GM18502 (cell line): ENCODE measurements around the gene PRCC.

ENCODE experiments used
- ATAC-seq: cut with Tn5 transposase; IDR thresholded peaks from one replicate; pipeline ENCODE4 v1.9.1; 2021; ENCODE audit warnings: mild to moderate bottlenecking; ENCODE audit not compliant: unreplicated experiment, poor library complexity

Gene PRCC

DNA sequence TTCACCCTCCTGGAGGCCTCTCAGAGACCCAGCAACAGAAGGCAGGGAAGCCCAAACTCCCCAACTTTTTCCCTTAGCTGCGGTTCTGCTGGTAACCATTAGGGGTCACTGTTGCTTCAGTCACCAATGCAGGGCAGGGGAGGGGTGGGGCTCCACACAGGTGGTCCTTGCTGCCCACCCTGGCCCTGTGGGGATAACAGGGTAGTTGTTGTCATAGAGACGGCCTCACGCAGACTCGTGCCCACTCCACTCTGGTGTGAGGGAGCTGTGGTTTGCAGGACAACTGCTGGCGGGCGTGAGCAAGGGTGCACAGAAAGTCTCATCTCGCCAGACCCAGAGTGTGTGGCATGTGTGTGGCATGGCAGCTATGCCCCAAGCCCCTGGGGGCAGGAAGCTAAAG, 71.6 kb downstream of the PRCC start:
- ATAC-seq, result no peak

DNA sequence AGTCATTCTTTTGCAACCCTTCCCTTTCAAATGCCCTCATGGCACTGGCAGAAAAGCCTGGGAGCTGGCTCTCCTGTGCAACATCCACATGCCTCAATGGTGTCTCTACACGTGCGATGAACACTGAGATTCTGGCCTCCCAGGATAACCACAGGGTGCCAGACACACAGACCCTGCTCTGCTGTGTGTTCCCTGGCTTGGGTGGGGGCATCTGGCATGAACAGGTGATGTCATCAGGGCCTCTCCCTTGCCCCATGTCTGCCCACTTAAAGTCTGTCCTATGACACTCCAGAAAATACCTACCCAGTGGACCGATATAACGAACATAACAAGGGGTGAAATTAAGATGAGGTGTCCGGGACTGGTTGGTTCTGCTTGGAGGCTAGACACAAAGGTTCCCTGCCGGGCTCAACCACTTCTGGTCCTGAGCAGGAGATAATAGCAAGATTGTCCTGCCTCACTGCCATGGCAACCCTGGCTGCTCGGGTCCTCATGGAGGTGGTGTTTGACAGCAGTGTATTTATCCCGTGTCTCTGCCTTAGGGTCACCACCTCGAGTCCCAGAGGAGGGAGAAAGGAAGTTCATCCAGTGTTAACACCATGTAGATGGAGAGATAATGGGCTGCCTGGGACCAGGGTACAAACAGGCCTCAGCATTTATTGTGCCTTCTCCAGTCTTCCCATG, 72.2 kb downstream of the PRCC start:
- no peak for ATAC-seq

GRCh38 chr1:156840186-156840897, 73.0 kb downstream of the PRCC start:
- ATAC-seq, result no peak

DNA sequence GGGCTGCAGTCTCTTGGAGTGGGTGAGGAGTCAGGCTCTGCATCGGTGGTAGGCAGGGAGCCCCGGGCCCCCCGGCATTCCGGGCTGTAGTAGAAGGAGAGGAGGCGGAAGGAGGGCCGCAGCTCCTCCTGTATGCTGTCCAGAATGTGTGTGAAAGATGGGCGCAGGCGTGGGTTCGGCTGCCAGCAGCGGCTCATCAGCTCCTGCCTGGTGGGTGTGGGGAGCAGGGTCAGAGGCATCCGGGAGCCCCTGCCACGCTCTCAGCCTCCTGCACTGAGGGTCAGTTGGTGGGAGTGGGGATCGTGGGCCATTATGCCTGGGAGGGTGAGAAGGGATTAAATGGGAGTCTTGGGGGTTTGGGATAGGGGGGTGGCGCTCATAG, 73.6 kb downstream of the PRCC start:
- ATAC-seq, result no peak

GRCh38 chr1:156841295-156841855, 74.0 kb downstream of the PRCC start:
- no peak for ATAC-seq

DNA sequence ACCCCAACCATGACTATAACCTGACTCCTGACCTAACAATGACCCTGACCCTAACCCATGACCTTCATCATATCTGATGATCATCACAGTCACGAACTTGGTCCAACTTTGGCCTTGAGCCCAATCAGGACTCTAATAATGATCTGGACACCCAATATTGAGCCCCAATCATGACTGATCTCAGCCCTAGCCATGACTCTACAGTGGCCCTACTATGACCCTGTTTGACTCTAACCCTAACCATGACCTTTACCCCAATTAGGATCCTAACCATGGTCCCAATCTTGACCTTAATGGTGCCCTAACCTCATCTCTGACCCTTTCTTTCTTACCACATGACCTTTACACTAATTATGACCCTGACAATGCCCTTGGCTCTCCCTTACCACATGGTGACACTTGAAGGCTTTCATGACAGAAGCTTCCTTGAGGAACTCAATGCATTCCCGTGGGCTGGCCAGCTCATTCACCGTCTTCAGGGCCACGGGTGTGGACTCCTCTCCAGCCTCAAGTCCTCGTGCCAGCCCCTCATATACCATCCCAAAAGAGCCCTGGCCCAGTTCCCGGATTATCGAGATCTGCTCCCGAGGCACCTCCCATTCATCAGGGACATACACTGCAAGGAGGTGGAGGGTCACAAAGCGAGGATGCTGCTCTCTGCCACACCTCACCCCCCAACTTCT, 75.4 kb downstream of the PRCC start:
- no peak for ATAC-seq

DNA sequence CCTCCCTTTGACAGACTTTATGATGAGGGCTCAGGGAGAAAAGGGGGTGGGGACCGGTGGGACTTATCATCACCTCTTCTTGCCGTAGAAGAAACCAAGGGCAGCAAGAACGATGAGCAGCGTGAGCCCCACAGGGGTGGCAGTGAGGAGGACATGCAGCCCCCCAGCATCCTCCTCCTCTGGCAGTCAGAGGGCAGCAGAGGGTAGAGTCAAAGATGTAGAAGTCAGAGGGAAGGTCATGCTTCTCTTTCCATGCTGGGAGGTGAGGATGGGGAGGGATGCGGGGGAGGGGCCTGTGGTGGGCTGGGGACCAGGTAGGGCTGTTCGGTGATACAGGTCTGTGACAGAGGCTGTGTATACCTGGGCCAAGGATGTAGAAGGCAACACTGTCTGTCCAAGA, 76.8 kb downstream of the PRCC start:
- ATAC-seq, result no peak

DNA sequence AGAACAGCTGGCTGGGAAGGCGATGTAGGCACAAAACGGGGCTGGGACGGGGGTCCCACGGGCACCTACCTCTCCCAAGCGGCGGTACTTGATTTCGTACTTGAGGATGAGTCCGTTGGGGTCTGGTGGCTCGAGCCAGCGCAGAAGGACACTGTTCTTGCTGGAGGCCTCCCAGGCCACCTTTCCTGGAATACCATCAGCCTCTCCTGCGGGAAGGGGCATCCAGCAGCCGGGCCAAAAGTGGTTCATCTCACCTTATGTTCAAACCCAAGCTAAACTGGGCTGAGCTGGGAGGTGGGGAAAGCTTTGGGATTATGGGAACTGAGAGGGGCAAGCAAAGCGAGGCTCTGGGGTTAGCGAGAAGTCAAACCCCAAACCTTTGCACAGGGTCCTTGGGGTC, 77.3 kb downstream of the PRCC start:
- no peak for ATAC-seq

DNA sequence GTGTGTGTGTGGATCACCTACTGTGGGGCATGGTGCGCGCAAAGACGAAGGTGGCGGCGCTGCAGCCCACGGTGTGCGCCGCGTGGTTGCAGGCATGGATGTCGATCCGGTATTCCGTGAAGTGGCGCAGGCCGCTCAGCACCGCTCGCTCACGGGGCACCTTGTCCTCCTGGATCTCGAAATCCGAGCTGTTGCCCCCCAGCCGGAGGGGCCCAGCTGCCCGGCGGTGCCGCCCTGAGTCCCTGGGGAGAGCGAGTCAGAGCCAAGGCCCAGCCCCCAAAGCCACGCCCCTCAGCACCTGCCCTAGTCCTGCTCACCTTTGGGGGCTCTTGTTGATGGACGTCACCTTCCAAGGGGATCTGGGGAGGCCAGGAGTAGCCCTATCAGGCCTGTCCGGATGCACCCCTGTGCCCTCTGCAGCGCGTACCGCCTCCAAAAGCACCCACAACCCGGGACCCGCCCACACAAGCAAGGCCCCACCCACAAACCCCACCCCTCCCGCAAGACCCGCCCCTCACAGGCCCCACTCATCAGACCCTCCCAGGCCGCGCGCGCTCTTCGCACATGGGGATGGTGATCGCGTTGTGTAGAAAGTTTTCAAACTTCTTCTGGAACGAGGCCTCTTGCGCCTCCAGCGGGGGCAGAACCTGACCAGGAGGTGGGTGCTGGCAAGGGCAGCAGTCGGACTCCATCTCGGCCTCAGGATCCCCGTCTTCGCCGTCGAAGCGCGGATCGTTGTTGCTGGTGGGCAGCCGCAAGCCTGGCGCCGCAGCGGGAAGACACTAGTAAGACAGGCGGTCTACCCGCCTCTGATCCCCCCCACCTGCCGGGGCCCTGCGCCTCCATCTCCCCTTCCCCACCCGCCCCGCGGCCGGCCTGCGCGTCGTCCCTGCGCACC, 78.0 kb downstream of the PRCC start:
- no peak for ATAC-seq

DNA sequence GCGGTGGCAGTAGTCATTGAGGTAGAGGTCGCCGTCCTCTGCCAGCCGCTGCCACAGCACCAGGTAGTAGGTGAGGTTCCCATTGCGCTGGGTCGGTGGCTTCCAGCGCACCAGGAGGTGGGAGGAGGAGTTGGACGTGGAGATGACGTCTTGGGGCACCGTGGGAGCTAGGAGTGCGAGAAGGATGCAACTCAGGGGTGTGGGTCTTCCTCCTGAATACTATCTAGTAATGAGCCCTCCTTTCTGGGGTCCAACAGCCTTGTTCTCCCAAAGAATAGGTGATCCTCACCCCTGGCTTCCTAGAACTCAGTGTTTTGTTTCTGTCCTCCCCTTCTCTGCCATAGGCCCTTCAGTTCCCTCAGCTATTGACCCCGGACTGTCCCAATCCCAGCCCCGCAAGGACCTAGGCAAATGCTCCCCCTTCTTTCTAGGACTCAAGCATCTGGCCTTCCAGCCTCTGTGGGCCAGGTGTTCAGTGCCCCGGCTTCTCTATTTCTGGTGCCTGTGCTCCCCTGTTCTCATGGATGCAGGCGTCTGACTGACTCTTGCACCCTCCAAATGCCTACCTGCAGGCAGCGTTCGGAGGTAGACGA, 78.7 kb downstream of the PRCC start:
- no peak for ATAC-seq

GRCh38 chr1:156846643-156847042, 79.3 kb downstream of the PRCC start:
- no peak for ATAC-seq

GRCh38 chr1:156847591-156848460, 80.5 kb downstream of the PRCC start:
- ATAC-seq, result no peak

GRCh38 chr1:156848461-156849150, 81.3 kb downstream of the PRCC start:
- ATAC-seq, result no peak

DNA sequence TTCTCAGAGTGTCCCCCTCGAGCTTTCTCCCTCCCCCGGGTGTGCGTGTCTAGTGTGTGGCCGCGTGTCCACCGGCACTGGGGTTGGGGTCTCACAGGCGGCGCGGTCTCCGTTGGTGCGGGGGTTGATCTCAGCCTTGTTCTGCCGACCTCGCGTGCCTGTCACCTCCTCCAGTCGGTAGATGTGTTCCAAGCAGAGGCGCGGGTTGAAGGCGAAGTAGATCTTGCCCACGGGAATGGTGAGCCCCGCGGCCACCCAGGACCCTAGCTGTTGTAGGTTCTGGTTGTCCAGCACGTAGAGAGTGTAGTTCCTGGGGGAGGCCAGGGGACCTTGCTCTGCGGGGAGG, 81.8 kb downstream of the PRCC start:
- ATAC-seq, result no peak
